HepG2 (cell line): ENCODE results near the gene BRD8. TPM values are rescaled to one million over a fixed set of nuclear protein-coding genes. Genes with fewer than 3 reads are reported as not detected.

Experiments
- ATAC-seq: fragments of 200-7000 bp; cut with Tn5 transposase; 3 replicates; pipeline ENCODE4 v1.9.1; 2020; ENCODE audit warnings: mild to moderate bottlenecking, moderate library complexity
- BruUV-seq: library from RNA; stranded (reverse); fragments of 400-500 nt; replicated peaks from 2 replicates; lab custom pipeline; 2021; lab: Mats Ljungman, UMichigan
- CTCF ChIA-PET: fragments of 300-600 bp; formaldehyde crosslinking; extraction: SDS; loops from one replicate; lab custom pipeline; 2021; ENCODE audit warnings: low total read pairs, inconsistent platforms, low intra/inter-chr PET ratio; lab: Yijun Ruan, JAX
- POLR2A ChIA-PET: fragments of 350-600 bp; sonication (Branson Sonifier 250); formaldehyde crosslinking; loops from one replicate; lab custom pipeline; 2020; ENCODE audit warnings: antibody characterized with exemption, inconsistent platforms; lab: Yijun Ruan, JAX
- DNase-seq: peaks from one replicate; pipeline ENCODE4 v3.0.0-alpha.2; 2015; ENCODE audit warnings: low spot score
- FAIRE-seq: peaks from 3 replicates; lab custom pipeline; 2011; peaks lifted over from hg19 to GRCh38; lab: Jason Lieb, UNC
- H2AFZ ChIP-seq: one replicate; pipeline ENCODE4 v1.6.1; 2011; ENCODE audit warnings: low read length, inconsistent platforms
- H3K27ac ChIP-seq: fragments of 300-600 bp; 3 replicates; pipeline ENCODE4 v1.8.0; 2011; ENCODE audit warnings: mixed run types, mild to moderate bottlenecking, mixed read lengths, low read length, inconsistent platforms; ENCODE audit not compliant: insufficient read depth; ENCODE audit errors: extremely low read length
- H3K27me3 ChIP-seq, 2 experiments: fragments of 200-600 bp in 1 of 2; 2 replicates in 1 of 2; 3 replicates in 1 of 2; pipeline versions ENCODE4 v1.6.0 to v1.8.0; 2011; ENCODE audit warnings: low read length in 2 of 2, mild to moderate bottlenecking in 2 of 2, moderate library complexity in 2 of 2, inconsistent platforms in 1 of 2; ENCODE audit not compliant: insufficient read depth in 2 of 2, control insufficient read depth in 1 of 2
- H3K36me3 ChIP-seq, 2 experiments: fragments of 200-600 bp in 1 of 2; replicated peaks in 1 of 2; 2 replicates in 1 of 2; 3 replicates in 1 of 2; pipeline versions ENCODE4 v1.5.1 to v1.8.0; 2011; ENCODE audit warnings: low read length in 2 of 2, inconsistent platforms in 1 of 2; ENCODE audit not compliant: insufficient read depth in 2 of 2, control insufficient read depth in 1 of 2
- H3K4me1 ChIP-seq: 2 replicates; pipeline ENCODE4 v1.5.1; 2012; ENCODE audit warnings: low read length, inconsistent platforms; ENCODE audit not compliant: insufficient read depth
- H3K4me2 ChIP-seq: 2 replicates; pipeline ENCODE4 v1.6.0; 2011; ENCODE audit warnings: low read depth, low read length, inconsistent platforms
- H3K4me3 ChIP-seq, 3 experiments: fragments of 200-600 bp in 1 of 3; sonication (generic), shearing (Covaris generic) in 1 of 3; replicated peaks in 1 of 3; 2 replicates each; pipeline ENCODE4 v1.5.1; 2011 to 2016; ENCODE audit warnings: low read length in 3 of 3, inconsistent platforms in 2 of 3, low read depth in 2 of 3, mild to moderate bottlenecking in 2 of 3, control low read depth in 1 of 3, mixed read lengths in 1 of 3; ENCODE audit not compliant: insufficient read depth in 1 of 3
- H3K79me2 ChIP-seq: one replicate; pipeline ENCODE4 v1.6.1; 2011; ENCODE audit warnings: low read length, inconsistent platforms; ENCODE audit not compliant: insufficient read depth
- H3K9ac ChIP-seq: 2 replicates; pipeline ENCODE4 v1.6.0; 2011; ENCODE audit warnings: mild to moderate bottlenecking, low read depth, low read length, inconsistent platforms; ENCODE audit not compliant: insufficient read depth
- H3K9me3 ChIP-seq: 2 replicates; pipeline ENCODE4 v1.5.1; 2012; ENCODE audit warnings: mild to moderate bottlenecking, low read length
- H4K20me1 ChIP-seq: 2 replicates; pipeline ENCODE4 v1.6.0; 2011; ENCODE audit warnings: inconsistent platforms, mild to moderate bottlenecking, low read length, moderate library complexity; ENCODE audit not compliant: insufficient read depth
- ATF1 ChIP-seq: IDR thresholded peaks from 2 replicates; pipeline ENCODE4 v1.6.1; 2016; ENCODE audit warnings: mild to moderate bottlenecking, control low read depth
- DBP ChIP-seq: sonication (generic); formaldehyde crosslinking; IDR thresholded peaks from 2 replicates; pipeline ENCODE4 v1.4.0; 2020; ENCODE audit warnings: missing genetic modification reagents; ENCODE audit errors: not compliant biosample characterization
- EEA1 ChIP-seq: sonication (generic); formaldehyde crosslinking; IDR thresholded peaks from 2 replicates; pipeline ENCODE4 v1.5.1; 2020; ENCODE audit warnings: mild to moderate bottlenecking, missing genetic modification reagents, borderline replicate concordance
- PHF21A ChIP-seq: sonication (generic); formaldehyde crosslinking; IDR thresholded peaks from 2 replicates; pipeline ENCODE4 v1.5.0; 2020; ENCODE audit warnings: mild to moderate bottlenecking, missing genetic modification reagents
- RFX3 ChIP-seq: IDR thresholded peaks from 2 replicates; pipeline ENCODE4 v1.6.1; 2016; ENCODE audit warnings: missing biosample characterization, missing genetic modification reagents
- SKIL ChIP-seq: sonication (generic); formaldehyde crosslinking; IDR thresholded peaks from 2 replicates; pipeline ENCODE4 v1.8.0; 2022; ENCODE audit warnings: missing genetic modification reagents, mild to moderate bottlenecking, moderate library complexity, borderline replicate concordance
- SMARCE1 ChIP-seq: fragments of 450-650 bp; IDR thresholded peaks from 2 replicates; pipeline ENCODE4 v1.6.1; 2017; ENCODE audit warnings: borderline replicate concordance
- ZFP1 ChIP-seq: IDR thresholded peaks from 2 replicates; pipeline ENCODE4 v1.6.1; 2016
- WGBS: methylation state at CpG from one replicate; pipeline ENCODE4 v1.1.6; 2017; ENCODE audit warnings: low lambda C conversion rate; 5-methylcytosine and 5-hydroxymethylcytosine counted together
- in situ Hi-C: cut with HindIII; loops from 2 replicates; pipeline ENCODE4 v1.10.0; 2017; ENCODE audit warnings: low pct_unique_long_range_greater_than_20kb; ENCODE audit not compliant: extremely low pct_ligation_motif_present
- intact Hi-C: fragments of 100-400 bp; cut with micrococcal nuclease; formaldehyde crosslinking; loops from one replicate; pipeline ENCODE4 v1.10.0; 2022; ENCODE audit not compliant: unreplicated experiment
- polyA plus RNA-seq, 8 experiments: library from polyadenylated mRNA; depleted of rRNA in 3 of 8; stranded (reverse) in 7 of 8; unstranded in 1 of 8; fragments of >200 nt; fragmentation: Illumina TruSeq in 4 of 8; extraction: Trizol in 4 of 8; gene quantifications; 2 replicates each; pipeline versions ENCODE4 v1.2.1 to v1.2.3, GENCODE V29; 2011 to 2016; ENCODE audit warnings: low read depth in 4 of 8, missing spikeins in 1 of 8, mixed read lengths in 1 of 8; ENCODE audit not compliant: insufficient read depth in 1 of 8
- total RNA-seq, 5 experiments: library from RNA; depleted of rRNA; stranded (reverse); fragments of >200 nt; fragmentation: Illumina TruSeq; extraction: Trizol; gene quantifications; 2 replicates each; pipeline ENCODE4 v1.2.3, GENCODE V29; 2016; ENCODE audit warnings: low read depth in 1 of 5

BRD8 gene
- total and polyA plus RNA-seq, 2 of the 13 experiments (the other 11 are each of a cell fraction or from before 2014, with no cell fraction given) = 62.5 to 71.1 TPM

DNA sequence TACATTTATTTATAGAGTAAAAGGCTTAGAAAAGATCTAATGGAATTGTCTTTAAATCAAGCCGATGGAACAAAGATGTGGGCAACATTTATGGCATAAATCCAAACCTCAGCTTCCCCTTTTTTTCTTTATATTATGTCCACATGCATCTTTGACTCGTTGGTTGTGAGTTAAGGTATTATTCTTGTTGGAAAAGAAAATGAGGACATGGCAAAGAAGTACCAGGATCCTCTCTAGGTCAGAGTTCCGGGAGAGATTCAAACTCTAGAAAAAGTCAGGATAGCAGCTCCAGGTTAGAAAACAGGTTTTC lies 38.7 kb downstream of the BRD8 start (continued):
- TF ChIP-seq SKIL (no peak), SMARCE1 (no peak), EEA1 (CRISPR knock-in tag) (no peak), ZFP1 (CRISPR knock-in tag) (no peak), DBP (no peak)
- TF ChIP-seq, all 625 proteins: peak for 0

DNA sequence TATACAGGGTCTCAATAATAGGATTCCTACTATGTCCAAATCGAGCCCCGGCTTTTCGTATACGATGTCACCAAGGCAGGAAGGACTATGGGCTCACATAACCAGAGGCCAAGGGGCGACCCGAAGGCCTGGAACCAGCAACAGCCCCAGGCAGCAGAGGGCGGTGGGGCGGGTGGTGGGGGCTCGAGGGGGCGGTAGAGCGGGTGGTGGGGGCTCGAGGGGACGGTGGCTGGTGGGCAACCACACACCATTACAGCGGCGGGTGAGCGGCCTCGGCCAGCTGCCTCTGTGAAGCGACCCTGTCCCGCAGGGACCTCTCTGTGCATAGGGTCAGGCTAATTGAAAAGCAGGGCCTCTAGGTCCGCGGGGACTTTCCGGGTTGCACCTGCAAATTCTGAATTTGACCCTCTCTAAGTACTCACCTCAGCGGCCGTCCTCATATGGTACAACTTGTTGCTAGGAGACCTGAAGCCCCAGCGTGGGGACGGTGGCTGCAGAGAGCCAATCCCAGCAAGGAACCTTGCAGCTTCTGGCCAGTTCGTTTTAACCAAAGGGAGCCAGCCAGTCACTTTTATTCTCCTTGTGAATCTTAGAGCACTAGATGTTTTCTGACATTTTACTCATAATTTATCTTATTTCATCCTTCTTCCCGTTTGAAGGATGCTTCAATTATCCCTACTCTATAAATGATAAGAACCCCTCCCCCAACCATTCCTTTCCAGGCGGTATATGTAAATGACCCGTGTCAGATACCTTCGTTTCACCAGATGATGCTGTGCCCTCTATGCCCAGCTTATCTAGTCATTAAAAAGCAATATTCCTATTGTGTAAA lies 39.3 kb downstream of the BRD8 start, which contains the start of gene NME5:
NME5 (minus strand) TSS at position 480 of the 832 bp plus-strand sequence. CDS start 648 bp downstream, outside the sequence.
- POLR2A ChIA-PET = no interaction called here
- peak within 1 kb of the TSS; percentile 51 for H3K4me2 ChIP-seq

More for the DNA sequence above, 39.3 kb downstream of the BRD8 start, which contains the start of gene NME5:
- Histone ChIP-seq H4K20me1 (no peaks in the 10 kb centered on the region), H3K36me3 (no peaks in the 10 kb centered on the region), H3K9ac (no peak within 1 kb of the TSS), H2AFZ (no peak within 1 kb of the TSS), H3K79me2 (no peaks in the 10 kb centered on the region), H3K9me3 (no peaks in the 10 kb centered on the region), H3K27me3 (no peaks in the 10 kb centered on the region), H3K4me3 (no peak within 1 kb of the TSS), H3K27ac (no peak within 1 kb of the TSS), H3K4me1 (no peaks in the 10 kb centered on the region)
- peak; percentile 46 for ATAC-seq
- 30% methylated on average over 13 of the region's 31 CpGs for WGBS
- no TSS peak for BruUV-seq
- no peak for DNase-seq
- CTCF ChIA-PET = no interaction called here
- in situ Hi-C loops = no loop called here
- peak; percentile 60 for TF ChIP-seq RFX3 (CRISPR knock-in tag)
- TF ChIP-seq ATF1 (CRISPR knock-in tag) = no peak
- no peak for TF ChIP-seq PHF21A (CRISPR knock-in tag)
- TF ChIP-seq, all 625 proteins: peak for 1
- FAIRE-seq = no peak
- intact Hi-C loops = no loop called here
